ENCODE data around the gene CYP2R1. TPM values are rescaled to one million over a fixed set of nuclear protein-coding genes. Genes with fewer than 3 reads are reported as not detected.
A peak's percentile ranks its signal among the peaks of the same experiment; 100 is the strongest.

Gene CYP2R1
- total RNA-seq, 4 donors from 2014 or later, result 28.9 to 48.3 (median 40.9) TPM

GRCh38 chr11:14927146-14927545 lies 35.1 kb upstream of the CYP2R1 start:
- Histone ChIP-seq H3K27me3 (no peaks in the 10 kb centered on the region), H3K4me3 (no peak overlapping the region), H3K9me3 (no peaks in the 10 kb centered on the region), H3K27ac (no peak overlapping the region), H3K4me1 (no peaks in the 10 kb centered on the region), H3K36me3 (no peaks in the 10 kb centered on the region)
- no peak for DNase-seq
- no peak for TF ChIP-seq POLR2A (IDR thresholded peaks at IDR 0.05)
- TF ChIP-seq, protein P1, sequence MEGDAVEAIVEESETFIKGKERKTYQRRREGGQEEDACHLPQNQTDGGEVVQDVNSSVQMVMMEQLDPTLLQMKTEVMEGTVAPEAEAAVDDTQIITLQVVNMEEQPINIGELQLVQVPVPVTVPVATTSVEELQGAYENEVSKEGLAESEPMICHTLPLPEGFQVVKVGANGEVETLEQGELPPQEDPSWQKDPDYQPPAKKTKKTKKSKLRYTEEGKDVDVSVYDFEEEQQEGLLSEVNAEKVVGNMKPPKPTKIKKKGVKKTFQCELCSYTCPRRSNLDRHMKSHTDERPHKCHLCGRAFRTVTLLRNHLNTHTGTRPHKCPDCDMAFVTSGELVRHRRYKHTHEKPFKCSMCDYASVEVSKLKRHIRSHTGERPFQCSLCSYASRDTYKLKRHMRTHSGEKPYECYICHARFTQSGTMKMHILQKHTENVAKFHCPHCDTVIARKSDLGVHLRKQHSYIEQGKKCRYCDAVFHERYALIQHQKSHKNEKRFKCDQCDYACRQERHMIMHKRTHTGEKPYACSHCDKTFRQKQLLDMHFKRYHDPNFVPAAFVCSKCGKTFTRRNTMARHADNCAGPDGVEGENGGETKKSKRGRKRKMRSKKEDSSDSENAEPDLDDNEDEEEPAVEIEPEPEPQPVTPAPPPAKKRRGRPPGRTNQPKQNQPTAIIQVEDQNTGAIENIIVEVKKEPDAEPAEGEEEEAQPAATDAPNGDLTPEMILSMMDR (IDR thresholded peaks at IDR 0.05), result no peak

DNA sequence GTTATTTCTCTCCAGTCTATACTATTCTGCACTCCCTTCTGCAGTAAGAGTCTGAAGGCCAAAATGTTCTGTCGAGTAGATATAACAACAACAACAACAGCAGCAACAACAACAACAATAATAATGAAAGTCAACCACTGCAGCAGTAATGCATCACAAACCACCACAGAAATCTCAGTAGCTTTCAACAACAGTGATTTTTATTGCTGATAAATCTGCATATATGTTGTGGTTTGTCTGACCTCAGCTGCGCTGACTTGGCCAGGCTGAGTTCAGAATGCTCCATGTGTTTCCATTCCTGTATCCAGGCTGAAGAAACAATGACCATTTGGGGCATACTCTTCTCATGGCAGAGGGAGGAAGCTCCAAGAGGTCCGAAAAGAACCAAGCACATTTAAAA lies 32.3 kb upstream of the CYP2R1 start:
- Histone ChIP-seq H3K9me3 (no peaks in the 10 kb centered on the region), H3K4me3 (no peak overlapping the region)
- TF ChIP-seq POLR2A (IDR thresholded peaks at IDR 0.05), result no peak
- TF ChIP-seq, protein P1 (IDR thresholded peaks at IDR 0.05), result no peak

GRCh38 chr11:14916403-14916802 lies 24.4 kb upstream of the CYP2R1 start:
- Histone ChIP-seq H3K27me3 (no peaks in the 10 kb centered on the region), H3K27ac (no peak overlapping the region), H3K9me3 (no peaks in the 10 kb centered on the region), H3K4me3 (no peak overlapping the region), H3K36me3 (no peaks in the 10 kb centered on the region), H3K4me1 (no peaks in the 10 kb centered on the region)
- DNase-seq, result no peak
- TF ChIP-seq, protein P1 (IDR thresholded peaks at IDR 0.05), result no peak
- TF ChIP-seq POLR2A (IDR thresholded peaks at IDR 0.05), result no peak

More for the DNA sequence above, 32.3 kb upstream of the CYP2R1 start:
- H3K36me3 ChIP-seq, result no peaks in the 10 kb centered on the region
- H3K27ac ChIP-seq, result no peak overlapping the region
- H3K4me1 ChIP-seq, result no peaks in the 10 kb centered on the region
- DNase-seq, result no peak
- no peaks in the 10 kb centered on the region for H3K27me3 ChIP-seq

DNA sequence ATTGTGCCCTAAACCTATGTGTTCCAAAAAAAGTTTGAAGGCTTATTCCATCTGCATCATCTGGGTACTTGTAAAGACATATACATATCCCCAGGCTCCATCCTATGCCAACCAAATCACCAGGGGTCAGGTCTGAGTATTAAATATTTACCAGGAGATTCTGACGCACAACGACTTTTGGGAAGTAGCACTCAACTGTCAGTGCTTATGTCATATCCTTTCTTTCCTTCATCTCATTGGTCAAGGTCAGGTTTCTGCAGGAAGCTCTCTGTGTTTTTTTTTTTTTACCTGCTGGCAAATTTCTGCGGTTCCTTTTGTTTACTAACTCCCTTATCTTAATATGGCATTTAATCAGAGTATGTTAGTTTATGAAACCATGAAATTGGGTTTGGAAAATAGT lies 22.5 kb upstream of the CYP2R1 start:
- no peaks in the 10 kb centered on the region for H3K9me3 ChIP-seq
- H3K27me3 ChIP-seq, result no peaks in the 10 kb centered on the region
- no peak for DNase-seq
- H3K27ac ChIP-seq, result no peak overlapping the region
- H3K4me3 ChIP-seq, result no peak overlapping the region
- H3K4me1 ChIP-seq, result no peaks in the 10 kb centered on the region
- H3K36me3 ChIP-seq, result no peaks in the 10 kb centered on the region
- TF ChIP-seq POLR2A (IDR thresholded peaks at IDR 0.05), result no peak
- TF ChIP-seq, protein P1 (IDR thresholded peaks at IDR 0.05), result no peak

- H3K9me3 ChIP-seq, result no peaks in the 10 kb centered on the region
- H3K27me3 ChIP-seq, result no peaks in the 10 kb centered on the region
- DNase-seq, result peak in 2 of 3 donors; percentile 39 to 73
- H3K4me3 ChIP-seq, result no peak overlapping the region
- H3K36me3 ChIP-seq, result no peaks in the 10 kb centered on the region
- peak overlapping the region in 1 of 4 donors; percentile 12 for H3K27ac ChIP-seq
- H3K4me1 ChIP-seq, result peaks cover 0 to 22% (median 4%) of the 10 kb centered on the region in 4 donors
- TF ChIP-seq, protein P1 (IDR thresholded peaks at IDR 0.05), result peak; percentile 36 to 77 (median 57)
- TF ChIP-seq POLR2A (IDR thresholded peaks at IDR 0.05), result no peak
Measured at GRCh38 chr11:14908214-14908880, 16.3 kb upstream of the CYP2R1 start.
